Ascending aorta (tissue), 2 donors: ENCODE data around the gene STAP2. TPM values are rescaled to one million over a fixed set of nuclear protein-coding genes. Genes with fewer than 3 reads are reported as not detected.

Experiments
- DNase-seq, 2 donors: peaks; one replicate each; pipeline ENCODE4 v3.0.0-alpha.2; 2019; ENCODE audit warnings: low spot score in 2 of 2
- H3K27ac ChIP-seq, 2 donors: fragments of 200-600 bp; sonication (generic); one replicate each; pipeline ENCODE4 v1.5.1; 2016 to 2017; ENCODE audit warnings: mild to moderate bottlenecking in 1 of 2
- H3K27me3 ChIP-seq: fragments of 200-600 bp; sonication (generic); one replicate; pipeline ENCODE4 v1.5.1; 2017
- H3K36me3 ChIP-seq, 2 donors: fragments of 200-600 bp; sonication (generic); one replicate each; pipeline ENCODE4 v1.5.1; 2016
- H3K4me1 ChIP-seq, 2 donors: fragments of 200-600 bp; sonication (generic); one replicate each; pipeline ENCODE4 v1.5.1; 2016 to 2017; ENCODE audit warnings: mild to moderate bottlenecking in 1 of 2
- H3K4me3 ChIP-seq, 2 donors: fragments of 200-600 bp; sonication (generic); one replicate each; pipeline ENCODE4 v1.5.1; 2016 to 2017; ENCODE audit warnings: mild to moderate bottlenecking in 1 of 2
- H3K9me3 ChIP-seq, 2 donors: fragments of 200-600 bp; sonication (generic); one replicate each; pipeline ENCODE4 v1.5.1; 2016
- CTCF ChIP-seq, 3 experiments: fragments of 200-600 bp in 2 of 3; fragments of 450-650 bp in 1 of 3; sonication (generic) in 2 of 3; IDR thresholded peaks; one replicate each; pipeline ENCODE4 v1.5.1; 2016 to 2019; ENCODE audit warnings: antibody characterized with exemption in 3 of 3, mild to moderate bottlenecking in 1 of 3, moderate library complexity in 1 of 3
- intact Hi-C: fragments of 100-400 bp; cut with DNase I; formaldehyde crosslinking; loops from one replicate; pipeline ENCODE4 v1.15.1; 2023
- total RNA-seq: library from RNA; depleted of rRNA; stranded (reverse); fragments of >200 nt; gene quantifications from one replicate; pipeline ENCODE4 v1.1.0, GENCODE V29; 2016

STAP2 gene
- total RNA-seq, 1 donor from 2014 or later, result 6.6 TPM

- intact Hi-C loops, result no loop called here
- H3K4me1 ChIP-seq, result peaks cover 27 to 54% of the 10 kb centered on the region in 2 donors
- DNase-seq, result no peak
- H3K36me3 ChIP-seq, result peaks cover 13 to 25% of the 10 kb centered on the region in 2 donors
- peak overlapping the region in 1 of 2 donors; percentile 16 for H3K27ac ChIP-seq
- no peaks in the 10 kb centered on the region for H3K27me3 ChIP-seq
- H3K9me3 ChIP-seq, result no peaks in the 10 kb centered on the region
- no peak for TF ChIP-seq CTCF (IDR thresholded peaks at IDR 0.05)
- peak overlapping the region in 1 of 2 donors; percentile 1 for H3K4me3 ChIP-seq
Observed at GRCh38 chr19:4369109-4369887, 30.7 kb upstream of the STAP2 start.

GRCh38 chr19:4368128-4368820, 29.6 kb upstream of the STAP2 start:
- H3K9me3 ChIP-seq, result no peaks in the 10 kb centered on the region
- intact Hi-C loops, result no loop called here
- H3K4me1 ChIP-seq, result peaks cover 17 to 43% of the 10 kb centered on the region in 2 donors
- no peak for DNase-seq
- no peak for TF ChIP-seq CTCF (IDR thresholded peaks at IDR 0.05)
- peak overlapping the region in 1 of 2 donors; percentile 20 for H3K27ac ChIP-seq
- peaks cover 22 to 35% of the 10 kb centered on the region in 2 donors for H3K36me3 ChIP-seq
- no peaks in the 10 kb centered on the region for H3K27me3 ChIP-seq
- H3K4me3 ChIP-seq, result no peak overlapping the region

GRCh38 chr19:4367781-4368127, 29.1 kb upstream of the STAP2 start:
- no peak overlapping the region for H3K27ac ChIP-seq
- H3K36me3 ChIP-seq, result peaks cover 27 to 40% of the 10 kb centered on the region in 2 donors
- peaks cover 12 to 38% of the 10 kb centered on the region in 2 donors for H3K4me1 ChIP-seq
- TF ChIP-seq CTCF (IDR thresholded peaks at IDR 0.05), result no peak
- intact Hi-C loops, result no loop called here
- no peaks in the 10 kb centered on the region for H3K27me3 ChIP-seq
- no peak for DNase-seq
- no peaks in the 10 kb centered on the region for H3K9me3 ChIP-seq
- no peak overlapping the region for H3K4me3 ChIP-seq

GRCh38 chr19:4367336-4367723, 28.7 kb upstream of the STAP2 start:
- TF ChIP-seq CTCF (IDR thresholded peaks at IDR 0.05), result no peak
- Histone ChIP-seq H3K27ac (no peak overlapping the region), H3K27me3 (no peaks in the 10 kb centered on the region), H3K4me3 (no peak overlapping the region), H3K4me1 (peaks cover 7 to 34% of the 10 kb centered on the region in 2 donors), H3K9me3 (no peaks in the 10 kb centered on the region), H3K36me3 (peaks cover 31 to 44% of the 10 kb centered on the region in 2 donors)
- no peak for DNase-seq
- intact Hi-C loops, result no loop called here

- Histone ChIP-seq H3K27ac (no peak overlapping the region), H3K4me3 (no peak overlapping the region), H3K4me1 (peaks cover 4 to 29% of the 10 kb centered on the region in 2 donors), H3K27me3 (no peaks in the 10 kb centered on the region), H3K9me3 (no peaks in the 10 kb centered on the region), H3K36me3 (peaks cover 37 to 50% of the 10 kb centered on the region in 2 donors)
- no peak for TF ChIP-seq CTCF (IDR thresholded peaks at IDR 0.05)
- intact Hi-C loops, result no loop called here
- no peak for DNase-seq
Observed at GRCh38 chr19:4366666-4367335, 28.2 kb upstream of the STAP2 start.
